KMS-11 (cell line): ENCODE data around the gene HPSE.

ENCODE experiments used
- H2AFZ ChIP-seq: fragments of 200-600 bp; sonication (generic); 2 replicates; pipeline ENCODE4 v1.6.1; 2016; ENCODE audit warnings: antibody characterized with exemption, mixed run types, low read depth
- H3K27ac ChIP-seq: fragments of 200-600 bp; sonication (generic); 2 replicates; pipeline ENCODE4 v1.6.1; 2016; ENCODE audit warnings: mild to moderate bottlenecking, mixed run types
- H3K27me3 ChIP-seq: fragments of 200-600 bp; sonication (generic); 2 replicates; pipeline ENCODE4 v1.6.1; 2017; ENCODE audit warnings: mild to moderate bottlenecking, low read depth, mixed run types, moderate library complexity; ENCODE audit not compliant: insufficient read depth
- H3K36me3 ChIP-seq: fragments of 200-600 bp; sonication (generic); 2 replicates; pipeline ENCODE4 v1.6.1; 2017; ENCODE audit warnings: mild to moderate bottlenecking, mixed run types; ENCODE audit not compliant: insufficient read depth
- H3K4me1 ChIP-seq: fragments of 200-600 bp; sonication (generic); 2 replicates; pipeline ENCODE4 v1.6.1; 2016; ENCODE audit warnings: mild to moderate bottlenecking, low read depth, mixed run types; ENCODE audit not compliant: poor library complexity, severe bottlenecking
- H3K4me2 ChIP-seq: fragments of 200-600 bp; sonication (generic); 2 replicates; pipeline ENCODE4 v1.7.0; 2016; ENCODE audit warnings: mild to moderate bottlenecking, mixed run types
- H3K4me3 ChIP-seq: fragments of 200-600 bp; sonication (generic); IDR thresholded peaks from 2 replicates; pipeline ENCODE4 v1.6.1; 2017; ENCODE audit warnings: low read depth, low read length, mixed read lengths; ENCODE audit not compliant: insufficient read depth
- H3K79me2 ChIP-seq: fragments of 200-600 bp; sonication (generic); 2 replicates; pipeline ENCODE4 v1.6.1; 2016; ENCODE audit warnings: low read depth, mixed run types; ENCODE audit not compliant: insufficient read depth
- H3K9ac ChIP-seq: fragments of 200-600 bp; sonication (generic); 2 replicates; pipeline ENCODE4 v1.6.1; 2016; ENCODE audit warnings: mild to moderate bottlenecking, mixed run types
- H4K20me1 ChIP-seq: fragments of 200-600 bp; sonication (generic); 2 replicates; pipeline ENCODE4 v1.6.1; 2016; ENCODE audit warnings: mild to moderate bottlenecking, mixed run types; ENCODE audit not compliant: insufficient read depth
- CTCF ChIP-seq: fragments of 200-600 bp; sonication (generic); conservative IDR thresholded peaks from 2 replicates; pipeline ENCODE4 v1.6.1; 2017; ENCODE audit warnings: low read depth, mild to moderate bottlenecking, antibody characterized with exemption, low read length, moderate library complexity, mixed read lengths

Gene HPSE

GRCh38 chr4:83263106-83263505 is 71.5 kb downstream of the HPSE start:
- Histone ChIP-seq H3K4me2 (no peak overlapping the region), H3K4me3 (no peak overlapping the region), H3K27me3 (no peaks in the 10 kb centered on the region), H3K9ac (no peak overlapping the region), H4K20me1 (no peaks in the 10 kb centered on the region), H3K4me1 (peaks cover 21% of the 10 kb centered on the region), H3K79me2 (no peaks in the 10 kb centered on the region), H3K27ac (no peak overlapping the region), H2AFZ (no peak overlapping the region), H3K36me3 (no peaks in the 10 kb centered on the region)
- no peak for TF ChIP-seq CTCF

GRCh38 chr4:83262682-83263081 is 72.0 kb downstream of the HPSE start:
- TF ChIP-seq CTCF = no peak
- no peaks in the 10 kb centered on the region for H3K79me2 ChIP-seq
- H3K4me2 ChIP-seq = no peak overlapping the region
- H3K36me3 ChIP-seq = no peaks in the 10 kb centered on the region
- H3K4me1 ChIP-seq = peaks cover 19% of the 10 kb centered on the region
- no peaks in the 10 kb centered on the region for H4K20me1 ChIP-seq
- H3K4me3 ChIP-seq = no peak overlapping the region
- H2AFZ ChIP-seq = no peak overlapping the region
- no peaks in the 10 kb centered on the region for H3K27me3 ChIP-seq
- no peak overlapping the region for H3K9ac ChIP-seq
- H3K27ac ChIP-seq = no peak overlapping the region

- no peaks in the 10 kb centered on the region for H4K20me1 ChIP-seq
- H3K4me3 ChIP-seq = no peak overlapping the region
- no peaks in the 10 kb centered on the region for H3K79me2 ChIP-seq
- no peaks in the 10 kb centered on the region for H3K27me3 ChIP-seq
- TF ChIP-seq CTCF = no peak
- H3K4me2 ChIP-seq = no peak overlapping the region
- H3K27ac ChIP-seq = no peak overlapping the region
- H3K36me3 ChIP-seq = no peaks in the 10 kb centered on the region
- H3K4me1 ChIP-seq = peaks cover 19% of the 10 kb centered on the region
- no peak overlapping the region for H2AFZ ChIP-seq
- H3K9ac ChIP-seq = no peak overlapping the region
These were observed 73.3 kb downstream of the HPSE start for GRCh38 chr4:83261307-83261706.

GRCh38 chr4:83259586-83259985 is 75.1 kb downstream of the HPSE start:
- H2AFZ ChIP-seq = no peak overlapping the region
- H3K4me2 ChIP-seq = no peak overlapping the region; the same call in 1 of the 2 replicates
- H3K4me1 ChIP-seq = peaks cover 28% of the 10 kb centered on the region
- no peak for TF ChIP-seq CTCF
- no peaks in the 10 kb centered on the region for H3K79me2 ChIP-seq
- H3K4me3 ChIP-seq = no peak overlapping the region
- no peaks in the 10 kb centered on the region for H3K27me3 ChIP-seq
- H3K27ac ChIP-seq = no peak overlapping the region
- H3K9ac ChIP-seq = no peak overlapping the region
- no peaks in the 10 kb centered on the region for H3K36me3 ChIP-seq
- H4K20me1 ChIP-seq = no peaks in the 10 kb centered on the region
